WTC11 (cell line): Measurements from ENCODE around the gene DPH1. TPM values are rescaled to one million over a fixed set of nuclear protein-coding genes. Genes with fewer than 3 reads are reported as not detected.
A peak's percentile ranks its signal among the peaks of the same experiment; 100 is the strongest.

Experiments used
- ATAC-seq: fragments of 200-7000 bp; cut with Tn5 transposase; 2 replicates; pipeline ENCODE4 v1.10.0; 2021; ENCODE audit warnings: mild to moderate bottlenecking, moderate library complexity
- CTCF ChIA-PET: fragments of 300-600 bp; sonication (Branson Sonifier 250); formaldehyde crosslinking; loops from one replicate; lab custom pipeline; 2021; ENCODE audit warnings: antibody characterized with exemption; lab: Charles Lee
- POLR2A ChIA-PET: fragments of 350-600 bp; sonication (Branson Sonifier 250); formaldehyde crosslinking; loops from one replicate; lab custom pipeline; 2021; ENCODE audit warnings: antibody characterized with exemption; lab: Charles Lee
- DNase-seq: peaks from one replicate; pipeline ENCODE4 v3.0.0; 2021; ENCODE audit warnings: low spot score
- H3K27ac Mint-ChIP-seq: 2 replicates; pipeline ENCODE4 v1.8.0; 2021; ENCODE audit warnings: mixed read lengths
- H3K27me3 Mint-ChIP-seq: 2 replicates; pipeline ENCODE4 v1.8.0; 2021; ENCODE audit warnings: low read depth, mild to moderate bottlenecking, moderate library complexity, mixed read lengths
- H3K36me3 Mint-ChIP-seq: 2 replicates; pipeline ENCODE4 v1.8.0; 2021; ENCODE audit warnings: mixed read lengths
- H3K4me1 Mint-ChIP-seq: 2 replicates; pipeline ENCODE4 v1.8.0; 2022; ENCODE audit warnings: mixed read lengths
- H3K4me3 Mint-ChIP-seq: 2 replicates; pipeline ENCODE4 v1.8.0; 2021; ENCODE audit warnings: mild to moderate bottlenecking, moderate library complexity, mixed read lengths
- H3K9me3 Mint-ChIP-seq: 2 replicates; pipeline ENCODE4 v1.8.0; 2021; ENCODE audit warnings: mixed read lengths
- ATF1 ChIP-seq: sonication (generic); formaldehyde crosslinking; IDR thresholded peaks from 2 replicates; pipeline ENCODE4 v1.8.1; 2023; ENCODE audit warnings: mild to moderate bottlenecking, moderate library complexity, missing genetic modification reagents
- ATF6 ChIP-seq: sonication (generic); formaldehyde crosslinking; IDR thresholded peaks from 2 replicates; pipeline ENCODE4 v1.8.1; 2023; ENCODE audit warnings: mild to moderate bottlenecking, missing genetic modification reagents
- CREB1 ChIP-seq: sonication (generic); formaldehyde crosslinking; IDR thresholded peaks from 2 replicates; pipeline ENCODE4 v1.8.0; 2023; ENCODE audit warnings: mild to moderate bottlenecking, missing genetic modification reagents
- E2F1 ChIP-seq: sonication (generic); formaldehyde crosslinking; IDR thresholded peaks from 2 replicates; pipeline ENCODE4 v1.8.0; 2022; ENCODE audit warnings: mild to moderate bottlenecking, missing genetic modification reagents
- HMGA2 ChIP-seq: fragments of 250-450 bp; sonication (Bioruptor Pico); IDR thresholded peaks from 2 replicates; pipeline ENCODE4 v1.4.0; 2021; ENCODE audit warnings: mild to moderate bottlenecking, moderate library complexity
- JUN ChIP-seq: sonication (generic); formaldehyde crosslinking; IDR thresholded peaks from 2 replicates; pipeline ENCODE4 v1.8.0; 2023; ENCODE audit warnings: mild to moderate bottlenecking, missing genetic modification reagents
- KAT7 ChIP-seq: sonication (generic); formaldehyde crosslinking; IDR thresholded peaks from 2 replicates; pipeline ENCODE4 v1.8.1; 2023; ENCODE audit warnings: missing genetic modification reagents, mild to moderate bottlenecking, borderline replicate concordance
- MAX ChIP-seq: sonication (generic); formaldehyde crosslinking; IDR thresholded peaks from 2 replicates; pipeline ENCODE4 v1.8.0; 2022; ENCODE audit warnings: mild to moderate bottlenecking, missing genetic modification reagents
- NFATC4 ChIP-seq: fragments of 250-450 bp; sonication (Bioruptor Pico); IDR thresholded peaks from 2 replicates; pipeline ENCODE4 v1.9.0; 2021; ENCODE audit warnings: mild to moderate bottlenecking
- RORB ChIP-seq: fragments of 250-450 bp; sonication (Bioruptor Pico); IDR thresholded peaks from 2 replicates; pipeline ENCODE4 v1.9.0; 2021; ENCODE audit warnings: mild to moderate bottlenecking
- SP1 ChIP-seq: sonication (generic); formaldehyde crosslinking; conservative IDR thresholded peaks from 2 replicates; pipeline ENCODE4 v1.8.1; 2022; ENCODE audit warnings: missing genetic modification reagents
- TCF7 ChIP-seq: sonication (generic); formaldehyde crosslinking; IDR thresholded peaks from 2 replicates; pipeline ENCODE4 v1.8.0; 2022; ENCODE audit warnings: mild to moderate bottlenecking, low read depth, missing genetic modification reagents, moderate library complexity
- TEAD1 ChIP-seq: sonication (generic); formaldehyde crosslinking; IDR thresholded peaks from 2 replicates; pipeline ENCODE4 v1.8.0; 2022; ENCODE audit warnings: mild to moderate bottlenecking, missing genetic modification reagents
- ZBTB21 ChIP-seq: sonication (generic); formaldehyde crosslinking; IDR thresholded peaks from 2 replicates; pipeline ENCODE4 v1.8.1; 2023; ENCODE audit warnings: mild to moderate bottlenecking, missing genetic modification reagents, borderline replicate concordance
- ZMAT4 ChIP-seq: fragments of 250-450 bp; sonication (Bioruptor Pico); IDR thresholded peaks from 2 replicates; pipeline ENCODE4 v1.9.0; 2021; ENCODE audit warnings: mild to moderate bottlenecking
- ZNF138 ChIP-seq: sonication (generic); formaldehyde crosslinking; conservative IDR thresholded peaks from 2 replicates; pipeline ENCODE4 v1.8.1; 2022; ENCODE audit warnings: mild to moderate bottlenecking, moderate library complexity, missing genetic modification reagents
- ZNF232 ChIP-seq: sonication (generic); formaldehyde crosslinking; IDR thresholded peaks from 2 replicates; pipeline ENCODE4 v1.8.0; 2022; ENCODE audit warnings: mild to moderate bottlenecking, missing genetic modification reagents
- ZNF425 ChIP-seq: fragments of 250-450 bp; sonication (Bioruptor Pico); conservative IDR thresholded peaks from 2 replicates; pipeline ENCODE4 v1.9.0; 2021; ENCODE audit warnings: mild to moderate bottlenecking
- ZNF532 ChIP-seq: fragments of 250-450 bp; sonication (Bioruptor Pico); IDR thresholded peaks from 2 replicates; pipeline ENCODE4 v1.9.0; 2021; ENCODE audit warnings: mild to moderate bottlenecking, borderline replicate concordance
- ZNF671 ChIP-seq: fragments of 250-450 bp; sonication (Bioruptor Pico); IDR thresholded peaks from 2 replicates; pipeline ENCODE4 v1.8.0; 2021; ENCODE audit warnings: mild to moderate bottlenecking
- ZSCAN18 ChIP-seq: fragments of 250-450 bp; sonication (Bioruptor Pico); IDR thresholded peaks from 2 replicates; pipeline ENCODE4 v2.1.2; 2022; ENCODE audit warnings: mild to moderate bottlenecking, moderate library complexity
- total RNA-seq: library from RNA; stranded (reverse); gene quantifications from 3 replicates; pipeline ENCODE4 v1.2.3, GENCODE V29; 2021

DPH1 gene
- total RNA-seq, 1 experiment from 2014 or later = 43.2 TPM

GRCh38 chr17:2061441-2061958 lies 31.5 kb downstream of the DPH1 start (continued):
- TF ChIP-seq ZNF532 (CRISPR knock-in tag) (no peak), ZNF671 (CRISPR knock-in tag) (no peak), RORB (CRISPR knock-in tag) (no peak), E2F1 (CRISPR knock-in tag) (no peak)

- CTCF ChIA-PET = interaction anchor here (1.1 to 11.0 kb wide), 2 partner anchors 6 to 182 kb away, joined by 4 to 96 read pairs; partner anchors contain the start of gene HIC1
- Mint-ChIP-seq H3K27me3 (peaks cover 35% of the 10 kb centered on the region), H3K9me3 (no peaks in the 10 kb centered on the region), H3K27ac (peak overlapping the region; percentile 37; the same call in 1 of the 2 replicates), H3K4me3 (no peak overlapping the region; the same call in 1 of the 2 replicates), H3K36me3 (peaks cover 3% of the 10 kb centered on the region), H3K4me1 (peaks cover 36% of the 10 kb centered on the region)
- POLR2A ChIA-PET = no interaction called here
- peak; percentile 1; the same call in 1 of the 2 replicates for ATAC-seq
- no peak for DNase-seq
- TF ChIP-seq E2F1 (CRISPR knock-in tag) (no peak), ZNF232 (CRISPR knock-in tag) (no peak), MAX (CRISPR knock-in tag) (no peak), HMGA2 (no peak), ZNF138 (CRISPR knock-in tag) (no peak), ZBTB21 (CRISPR knock-in tag) (no peak), ATF6 (CRISPR knock-in tag) (no peak), JUN (CRISPR knock-in tag) (no peak), ZMAT4 (no peak), ZSCAN18 (CRISPR knock-in tag) (no peak), TEAD1 (CRISPR knock-in tag) (no peak), CREB1 (CRISPR knock-in tag) (no peak), NFATC4 (CRISPR knock-in tag) (no peak), ATF1 (no peak), KAT7 (CRISPR knock-in tag) (no peak), ZNF425 (CRISPR knock-in tag) (no peak), SP1 (no peak), TCF7 (CRISPR knock-in tag) (no peak)
- TF ChIP-seq, all 79 proteins: peak for 0
Measured at GRCh38 chr17:2062571-2063183, 32.7 kb downstream of the DPH1 start.
